Measurements from ENCODE around the gene PADI2. TPM values are rescaled to one million over a fixed set of nuclear protein-coding genes. Genes with fewer than 3 reads are reported as not detected.

PADI2 gene
- total and polyA plus RNA-seq, 4 donors, result 0.25 to 2.4 (median 0.96) TPM

GRCh38 chr1:17163371-17163770, 44.1 kb upstream of the PADI2 start:
- Histone ChIP-seq H3K27me3 (ENCODE audit: control insufficient read depth in 4 of 4, insufficient read depth in 4 of 4, low read length in 3 of 4) (peaks cover 0 to 2% (median 0%) of the 10 kb centered on the region in 4 donors), H3K36me3 (ENCODE audit: control insufficient read depth in 4 of 4, insufficient read depth in 3 of 4, low read depth in 1 of 4, low read length in 3 of 4) (no peaks in the 10 kb centered on the region), H3K9me3 (ENCODE audit: control insufficient read depth in 4 of 4, low read length in 3 of 4) (no peaks in the 10 kb centered on the region), H3K9ac (ENCODE audit: low read depth in 1 of 2, low read length in 2 of 2) (no peak overlapping the region), H3K4me1 (ENCODE audit: control insufficient read depth in 4 of 4, insufficient read depth in 4 of 4, low read length in 3 of 4) (no peaks in the 10 kb centered on the region), H3K4me3 (ENCODE audit: low read depth in 1 of 3, low read length in 3 of 3) (no peak overlapping the region), H3K27ac (ENCODE audit: low read depth in 1 of 2, low read length in 2 of 2) (no peak overlapping the region)
- DNase-seq (ENCODE audit: low spot score), result no peak
- WGBS, result 88% methylated on average over 7 of the region's 7 CpGs
- TF ChIP-seq RXRA (IDR thresholded peaks at IDR 0.05) (no peak), FOXA1 (IDR thresholded peaks at IDR 0.05) (no peak), RAD21 (IDR thresholded peaks at IDR 0.05) (no peak), EGR1 (IDR thresholded peaks at IDR 0.05; ENCODE audit: low read depth in 2 of 2) (no peak), HNF4G (IDR thresholded peaks at IDR 0.05) (no peak), FOXA2 (IDR thresholded peaks at IDR 0.05) (no peak), REST (IDR thresholded peaks at IDR 0.05) (no peak), ZBTB33 (IDR thresholded peaks at IDR 0.05) (no peak), ATF3 (IDR thresholded peaks at IDR 0.05) (no peak), SP1 (IDR thresholded peaks at IDR 0.05) (no peak), JUND (IDR thresholded peaks at IDR 0.05) (no peak), CTCF (IDR thresholded peaks at IDR 0.05; ENCODE audit: low read depth, low read length, missing input control) (no peak), TAF1 (conservative IDR thresholded peaks at IDR 0.05) (no peak)

GRCh38 chr1:17162941-17163340, 43.7 kb upstream of the PADI2 start:
- Histone ChIP-seq H3K27ac (ENCODE audit: low read depth in 1 of 2, low read length in 2 of 2) (no peak overlapping the region), H3K4me1 (ENCODE audit: control insufficient read depth in 4 of 4, insufficient read depth in 4 of 4, low read length in 3 of 4) (no peaks in the 10 kb centered on the region), H3K4me3 (ENCODE audit: low read depth in 1 of 3, low read length in 3 of 3) (no peak overlapping the region), H3K9ac (ENCODE audit: low read depth in 1 of 2, low read length in 2 of 2) (no peak overlapping the region), H3K27me3 (ENCODE audit: control insufficient read depth in 4 of 4, insufficient read depth in 4 of 4, low read length in 3 of 4) (peaks cover 0 to 2% (median 0%) of the 10 kb centered on the region in 4 donors), H3K36me3 (ENCODE audit: control insufficient read depth in 4 of 4, insufficient read depth in 3 of 4, low read depth in 1 of 4, low read length in 3 of 4) (no peaks in the 10 kb centered on the region), H3K9me3 (ENCODE audit: control insufficient read depth in 4 of 4, low read length in 3 of 4) (no peaks in the 10 kb centered on the region)
- no peak for TF ChIP-seq HNF4G (IDR thresholded peaks at IDR 0.05)
- TF ChIP-seq REST (IDR thresholded peaks at IDR 0.05), result no peak
- no peak for TF ChIP-seq TAF1 (conservative IDR thresholded peaks at IDR 0.05)
- no peak for TF ChIP-seq YY1 (IDR thresholded peaks at IDR 0.05)
- WGBS, result 83% methylated on average over 7 of the region's 7 CpGs
- no peak for DNase-seq (ENCODE audit: low spot score)

Measured in liver (tissue), 9 donors.